ENCODE measurements around the gene LSM12. TPM values are rescaled to one million over a fixed set of nuclear protein-coding genes. Genes with fewer than 3 reads are reported as not detected.
A peak's percentile ranks its signal among the peaks of the same experiment; 100 is the strongest.

LSM12 gene
- total RNA-seq, 3 donors from 2014 or later, result 45.1 to 63.5 (median 48.2) TPM

GRCh38 chr17:44083250-44083849, 16.9 kb upstream of the LSM12 start:
- peak in 1 of 3 donors; percentile 30 for DNase-seq
- Histone ChIP-seq H3K4me3 (no peak overlapping the region), H3K9me3 (no peaks in the 10 kb centered on the region), H3K4me1 (ENCODE audit: low read depth) (peaks cover 3% of the 10 kb centered on the region), H3K36me3 (ENCODE audit: low read depth) (no peaks in the 10 kb centered on the region)
- peak; percentile 52 for ATAC-seq
- TF ChIP-seq CTCF (IDR thresholded peaks at IDR 0.05), result no peak
- intact Hi-C loops (cut with DNase I, micrococcal nuclease), result no loop called here

- intact Hi-C loops (cut with DNase I, micrococcal nuclease), result no loop called here
- peak in 1 of 3 donors; percentile 31 for DNase-seq
- Histone ChIP-seq H3K9me3 (no peaks in the 10 kb centered on the region), H3K4me1 (ENCODE audit: low read depth) (peaks cover 3% of the 10 kb centered on the region), H3K36me3 (ENCODE audit: low read depth) (no peaks in the 10 kb centered on the region), H3K4me3 (no peak overlapping the region)
- no peak for ATAC-seq
- TF ChIP-seq CTCF (IDR thresholded peaks at IDR 0.05), result no peak
Measured at GRCh38 chr17:44082256-44082927, 15.9 kb upstream of the LSM12 start.

GRCh38 chr17:44081681-44082080, 15.2 kb upstream of the LSM12 start:
- DNase-seq (peak in 1 of 3 donors; percentile 1), ATAC-seq (no peak)
- intact Hi-C loops (cut with DNase I, micrococcal nuclease), result no loop called here
- no peaks in the 10 kb centered on the region for H3K9me3 ChIP-seq
- TF ChIP-seq CTCF (IDR thresholded peaks at IDR 0.05), result no peak
- H3K4me1 ChIP-seq (ENCODE audit: low read depth), result no peaks in the 10 kb centered on the region
- no peak overlapping the region for H3K4me3 ChIP-seq
- H3K36me3 ChIP-seq (ENCODE audit: low read depth), result no peaks in the 10 kb centered on the region

- no peak for TF ChIP-seq CTCF (IDR thresholded peaks at IDR 0.05)
- H3K9me3 ChIP-seq, result no peaks in the 10 kb centered on the region
- intact Hi-C loops (cut with DNase I, micrococcal nuclease), result no loop called here
Measured at GRCh38 chr17:44079877-44080821, 13.7 kb upstream of the LSM12 start.

GRCh38 chr17:44078412-44078811, 11.9 kb upstream of the LSM12 start:
- DNase-seq, result no peak
- peak; percentile 6 for ATAC-seq
- Histone ChIP-seq H3K4me1 (ENCODE audit: low read depth) (no peaks in the 10 kb centered on the region), H3K36me3 (ENCODE audit: low read depth) (no peaks in the 10 kb centered on the region), H3K4me3 (no peak overlapping the region), H3K9me3 (no peaks in the 10 kb centered on the region)
- intact Hi-C loops (cut with DNase I, micrococcal nuclease), result no loop called here
- TF ChIP-seq CTCF (IDR thresholded peaks at IDR 0.05), result no peak

More at GRCh38 chr17:44079877-44080821, 13.7 kb upstream of the LSM12 start:
- Histone ChIP-seq H3K36me3 (ENCODE audit: low read depth) (no peaks in the 10 kb centered on the region), H3K4me1 (ENCODE audit: low read depth) (no peaks in the 10 kb centered on the region), H3K4me3 (no peak overlapping the region)
- DNase-seq (peak in 1 of 3 donors; percentile 33), ATAC-seq (no peak)

Measured in mucosa of descending colon (tissue), 3 donors.